Nephron (organoid): ENCODE results near the gene FTO.

ENCODE experiments used
- H3K27ac Mint-ChIP-seq, 3 experiments: 2 replicates each; pipeline ENCODE4 v1.8.0; 2020; ENCODE audit warnings: mixed read lengths in 3 of 3, mild to moderate bottlenecking in 2 of 3, moderate library complexity in 1 of 3
- H3K27me3 Mint-ChIP-seq: 2 replicates; pipeline ENCODE4 v1.8.0; 2021; ENCODE audit warnings: low read depth, mild to moderate bottlenecking, moderate library complexity, mixed read lengths
- H3K36me3 Mint-ChIP-seq: 2 replicates; pipeline ENCODE4 v1.8.0; 2020; ENCODE audit warnings: low read depth, mixed read lengths
- H3K4me1 Mint-ChIP-seq: 2 replicates; pipeline ENCODE4 v1.8.0; 2020; ENCODE audit warnings: mixed read lengths
- H3K4me3 Mint-ChIP-seq, 3 experiments: 2 replicates each; pipeline ENCODE4 v1.8.0; 2020; ENCODE audit warnings: mild to moderate bottlenecking in 3 of 3, mixed read lengths in 3 of 3, moderate library complexity in 2 of 3
- H3K9me3 Mint-ChIP-seq: 2 replicates; pipeline ENCODE4 v1.8.0; 2020; ENCODE audit warnings: mixed read lengths
- CTCF ChIP-seq, 3 experiments: fragments of 200-600 bp; sonication (generic); IDR thresholded peaks; one replicate each; pipeline ENCODE4 v1.5.0; 2021; ENCODE audit warnings: antibody characterized with exemption in 3 of 3; ENCODE audit not compliant: unreplicated experiment in 3 of 3

FTO gene

GRCh38 chr16:53744449-53744848 is 40.5 kb downstream of the FTO start:
- Mint-ChIP-seq H3K36me3 (peaks cover 9% of the 10 kb centered on the region), H3K4me1 (peaks cover 9% of the 10 kb centered on the region), H3K9me3 (peaks cover 11% of the 10 kb centered on the region), H3K4me3 (no peak overlapping the region), H3K27me3 (no peaks in the 10 kb centered on the region), H3K27ac (peak overlapping the region in 1 of 3 experiments; percentile 78)
- TF ChIP-seq CTCF (IDR thresholded peaks at IDR 0.05; ENCODE audit: unreplicated experiment in 3 of 3), result no peak

- TF ChIP-seq CTCF (IDR thresholded peaks at IDR 0.05; ENCODE audit: unreplicated experiment in 3 of 3), result no peak
- Mint-ChIP-seq H3K27ac (peak overlapping the region in 1 of 3 experiments; percentile 78), H3K27me3 (no peaks in the 10 kb centered on the region), H3K9me3 (peaks cover 11% of the 10 kb centered on the region), H3K4me3 (no peak overlapping the region), H3K36me3 (peaks cover 9% of the 10 kb centered on the region), H3K4me1 (peaks cover 6% of the 10 kb centered on the region)
Measured at GRCh38 chr16:53745086-53745485, 41.1 kb downstream of the FTO start.

- Mint-ChIP-seq H3K9me3 (peaks cover 11% of the 10 kb centered on the region), H3K27ac (peak overlapping the region in 1 of 3 experiments; percentile 47), H3K4me1 (peaks cover 5% of the 10 kb centered on the region), H3K36me3 (peaks cover 9% of the 10 kb centered on the region), H3K27me3 (no peaks in the 10 kb centered on the region), H3K4me3 (no peak overlapping the region)
- TF ChIP-seq CTCF (IDR thresholded peaks at IDR 0.05; ENCODE audit: unreplicated experiment in 3 of 3), result peak in 1 of 3 experiments; percentile 16
Measured at GRCh38 chr16:53745753-53746266, 41.9 kb downstream of the FTO start.

- Mint-ChIP-seq H3K27me3 (no peaks in the 10 kb centered on the region), H3K4me3 (no peak overlapping the region), H3K9me3 (peaks cover 7% of the 10 kb centered on the region), H3K36me3 (peaks cover 6% of the 10 kb centered on the region), H3K27ac (no peak overlapping the region), H3K4me1 (peaks cover 34% of the 10 kb centered on the region)
- TF ChIP-seq CTCF (IDR thresholded peaks at IDR 0.05; ENCODE audit: unreplicated experiment in 3 of 3), result no peak
Measured at GRCh38 chr16:53752560-53752959, 48.6 kb downstream of the FTO start.

- Mint-ChIP-seq H3K4me1 (peaks cover 39% of the 10 kb centered on the region), H3K27ac (peak overlapping the region in 2 of 3 experiments; percentile 59 to 94), H3K4me3 (no peak overlapping the region), H3K36me3 (peaks cover 1% of the 10 kb centered on the region), H3K9me3 (peaks cover 4% of the 10 kb centered on the region), H3K27me3 (no peaks in the 10 kb centered on the region)
- TF ChIP-seq CTCF (IDR thresholded peaks at IDR 0.05; ENCODE audit: unreplicated experiment in 3 of 3), result no peak
Measured at GRCh38 chr16:53753431-53753830, 49.5 kb downstream of the FTO start.
